GM19025 (cell line): Measurements from ENCODE around the gene PODN.

Experiments used
- ATAC-seq: cut with Tn5 transposase; IDR thresholded peaks from one replicate; pipeline ENCODE4 v1.9.1; 2021; ENCODE audit warnings: mild to moderate bottlenecking, low read depth, moderate library complexity; ENCODE audit not compliant: unreplicated experiment

Gene PODN

GRCh38 chr1:53073287-53073686, 11.3 kb downstream of the PODN start:
- ATAC-seq, result no peak

- no peak for ATAC-seq
Measured at GRCh38 chr1:53073868-53074311, 11.9 kb downstream of the PODN start.

GRCh38 chr1:53074313-53075154, 12.5 kb downstream of the PODN start:
- no peak for ATAC-seq

GRCh38 chr1:53075206-53075605, 13.2 kb downstream of the PODN start:
- no peak for ATAC-seq

GRCh38 chr1:53075761-53076163, 13.7 kb downstream of the PODN start:
- no peak for ATAC-seq

GRCh38 chr1:53076165-53076564, 14.2 kb downstream of the PODN start:
- ATAC-seq, result no peak

- no peak for ATAC-seq
Measured at GRCh38 chr1:53076721-53077598, 14.9 kb downstream of the PODN start.

GRCh38 chr1:53077599-53077965, 15.6 kb downstream of the PODN start:
- no peak for ATAC-seq

GRCh38 chr1:53078333-53079101, 16.5 kb downstream of the PODN start:
- no peak for ATAC-seq

- no peak for ATAC-seq
Measured at GRCh38 chr1:53079251-53079650, 17.2 kb downstream of the PODN start.

GRCh38 chr1:53080041-53080440, 18.0 kb downstream of the PODN start:
- no peak for ATAC-seq

GRCh38 chr1:53080769-53081168, 18.8 kb downstream of the PODN start:
- no peak for ATAC-seq

- ATAC-seq, result no peak
Measured at GRCh38 chr1:53081384-53082066, 19.5 kb downstream of the PODN start.

- no peak for ATAC-seq
Measured at GRCh38 chr1:53082826-53083455, 20.9 kb downstream of the PODN start.

GRCh38 chr1:53083636-53084588, 21.9 kb downstream of the PODN start:
- no peak for ATAC-seq

GRCh38 chr1:53084589-53084971, 22.6 kb downstream of the PODN start:
- no peak for ATAC-seq

- no peak for ATAC-seq
Measured at GRCh38 chr1:53085405-53085804, 23.4 kb downstream of the PODN start.

- no peak for ATAC-seq
Measured at GRCh38 chr1:53086491-53087070, 24.6 kb downstream of the PODN start.
